Fibroblast of upper back skin (primary cell): ENCODE results near the gene SARM1.
"Not testable (repeated sequence)": the region's sequence is repeated elsewhere in the genome, so short reads cannot be mapped to it uniquely, and the experiment has no call there.

Experiments
- DNase-seq: peaks from one replicate; pipeline ENCODE4 v3.0.0-alpha.2; 2013

Gene SARM1

GRCh38 chr17:28433721-28434120 is 62.2 kb downstream of the SARM1 start:
- no peak for DNase-seq

GRCh38 chr17:28434326-28434725 is 62.8 kb downstream of the SARM1 start:
- DNase-seq: not testable (repeated sequence)

- DNase-seq: no peak
Measured at GRCh38 chr17:28443901-28444638, 72.6 kb downstream of the SARM1 start.

- no peak for DNase-seq
Measured at GRCh38 chr17:28446716-28447395, 75.4 kb downstream of the SARM1 start.

- no peak for DNase-seq
Measured at GRCh38 chr17:28447396-28447760, 75.9 kb downstream of the SARM1 start.

GRCh38 chr17:28449859-28450258 is 78.4 kb downstream of the SARM1 start:
- no peak for DNase-seq
